Stimulated activated CD4-positive, alpha-beta T cell treated with anti-CD3 and anti-CD28 coated beads, Interleukin-1b, Interleukin-23, amount 100 ng/mL, for 24 hours (primary cell): ENCODE measurements around the gene KIF27.
"Not testable (repeated sequence)": the region's sequence is repeated elsewhere in the genome, so short reads cannot be mapped to it uniquely, and the experiment has no call there.

Source experiments
- DNase-seq, 4 experiments: peaks; one replicate each; pipeline ENCODE4 v3.0.0-alpha.2; 2020; ENCODE audit warnings: low read depth in 4 of 4, low spot score in 1 of 4

KIF27 gene

GRCh38 chr9:83934569-83935275 is 13.5 kb upstream of the KIF27 start:
- DNase-seq: no peak

GRCh38 chr9:83933790-83934189 is 12.6 kb upstream of the KIF27 start:
- no peak for DNase-seq

- DNase-seq: no peak
Measured at GRCh38 chr9:83932851-83933250, 11.6 kb upstream of the KIF27 start.

GRCh38 chr9:83932011-83932410 is 10.8 kb upstream of the KIF27 start:
- no peak for DNase-seq

GRCh38 chr9:83930881-83931280 is 9.6 kb upstream of the KIF27 start:
- no peak for DNase-seq

GRCh38 chr9:83927591-83927990 is 6.4 kb upstream of the KIF27 start:
- no peak for DNase-seq

GRCh38 chr9:83920469-83920926 is 734 bp downstream of the KIF27 start:
- DNase-seq: no peak

- no peak for DNase-seq
Measured at GRCh38 chr9:83919111-83919510, 2.1 kb downstream of the KIF27 start.

GRCh38 chr9:83912194-83912593 is 9.0 kb downstream of the KIF27 start:
- DNase-seq: not testable (repeated sequence)

GRCh38 chr9:83906144-83906543 is 15.1 kb downstream of the KIF27 start:
- DNase-seq: no peak

GRCh38 chr9:83900615-83901014 is 20.6 kb downstream of the KIF27 start:
- DNase-seq: not testable (repeated sequence)

GRCh38 chr9:83894301-83894700 is 26.9 kb downstream of the KIF27 start:
- not testable (repeated sequence) for DNase-seq

GRCh38 chr9:83886498-83886897 is 34.7 kb downstream of the KIF27 start:
- DNase-seq: not testable (repeated sequence)

- not testable (repeated sequence) for DNase-seq
Measured at GRCh38 chr9:83885559-83886240, 35.5 kb downstream of the KIF27 start.

GRCh38 chr9:83881687-83882408 is 39.4 kb downstream of the KIF27 start:
- not testable (repeated sequence) for DNase-seq

- not testable (repeated sequence) for DNase-seq
Measured at GRCh38 chr9:83875559-83875958, 45.7 kb downstream of the KIF27 start.

- not testable (repeated sequence) for DNase-seq
Measured at GRCh38 chr9:83849895-83850294, 71.3 kb downstream of the KIF27 start.

- DNase-seq: not testable (repeated sequence)
Measured at GRCh38 chr9:83837070-83837643, 84.1 kb downstream of the KIF27 start.

GRCh38 chr9:83830426-83831071 is 90.7 kb downstream of the KIF27 start:
- not testable (repeated sequence) for DNase-seq

GRCh38 chr9:83824986-83825623 is 96.1 kb downstream of the KIF27 start:
- not testable (repeated sequence) for DNase-seq
